ENCODE data around the gene YAP1. TPM values are rescaled to one million over a fixed set of nuclear protein-coding genes. Genes with fewer than 3 reads are reported as not detected.

Gene YAP1
- total RNA-seq, 1 experiment from 2014 or later, result 49.0 TPM

DNA sequence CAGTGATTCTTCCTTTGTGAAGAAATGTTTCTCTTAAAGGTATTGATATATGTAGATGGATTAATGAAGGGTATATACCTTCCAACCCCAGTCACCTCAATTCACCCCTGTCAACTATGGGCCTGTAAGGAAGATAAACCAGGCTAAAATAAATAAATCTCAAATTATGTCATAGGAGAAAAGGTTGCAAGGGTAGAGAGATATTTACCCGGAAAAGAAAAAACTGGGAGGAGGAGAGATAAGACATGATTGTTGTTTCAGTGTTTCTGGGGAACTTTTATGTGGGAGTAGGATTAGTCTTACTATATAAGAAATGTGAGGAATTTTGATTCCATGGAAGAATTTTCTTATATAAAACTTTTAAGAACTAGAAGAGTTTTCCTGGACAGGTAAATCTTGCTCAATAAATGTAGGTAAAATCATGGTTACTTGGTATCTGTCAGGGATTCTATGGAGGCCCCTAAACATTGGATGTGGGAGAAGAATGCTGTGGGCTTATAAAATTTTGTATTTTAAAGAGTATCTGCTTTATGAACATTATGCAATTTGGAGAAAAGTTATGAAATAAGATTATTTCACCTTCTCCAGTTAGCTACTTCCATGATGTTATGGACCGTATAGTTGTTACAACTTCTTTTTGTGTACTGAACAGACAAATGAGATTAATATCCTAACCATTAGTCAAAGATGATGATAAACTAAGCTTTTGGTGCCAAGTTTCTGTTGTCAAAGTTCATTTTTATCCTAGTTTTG is 6.4 kb downstream of the YAP1 start:
- DNase-seq (ENCODE audit: low read depth), result no peak

DNA sequence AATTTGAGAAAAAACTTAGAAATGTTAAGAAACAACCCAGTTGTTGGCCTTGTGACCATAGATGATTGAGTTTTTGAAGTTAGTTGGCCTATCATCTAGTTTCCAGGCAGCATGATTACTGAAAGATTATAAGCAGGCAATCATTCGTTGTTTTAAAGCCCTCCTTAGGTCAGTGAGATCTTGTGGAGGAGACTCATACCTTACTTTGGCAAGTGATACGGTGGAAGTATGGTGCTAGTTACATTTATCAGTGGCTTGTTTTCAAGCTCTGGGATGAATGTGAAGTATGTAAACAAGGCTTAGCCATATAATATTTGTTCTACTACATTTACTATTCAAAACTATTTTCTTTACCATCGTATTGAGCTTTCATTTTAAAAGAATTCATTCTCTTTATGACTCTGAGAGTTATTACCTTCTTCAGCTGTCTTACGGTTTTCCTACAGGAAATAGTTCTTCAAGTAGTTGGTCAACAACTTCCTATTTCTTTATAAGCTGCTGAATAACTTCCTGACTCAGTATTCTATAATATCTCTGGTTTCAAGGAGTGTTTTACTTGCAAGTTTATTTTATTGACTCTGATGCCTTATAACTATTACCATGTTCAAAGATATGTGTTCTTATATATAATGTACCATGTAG is 7.3 kb downstream of the YAP1 start:
- DNase-seq (ENCODE audit: low read depth), result no peak

DNA sequence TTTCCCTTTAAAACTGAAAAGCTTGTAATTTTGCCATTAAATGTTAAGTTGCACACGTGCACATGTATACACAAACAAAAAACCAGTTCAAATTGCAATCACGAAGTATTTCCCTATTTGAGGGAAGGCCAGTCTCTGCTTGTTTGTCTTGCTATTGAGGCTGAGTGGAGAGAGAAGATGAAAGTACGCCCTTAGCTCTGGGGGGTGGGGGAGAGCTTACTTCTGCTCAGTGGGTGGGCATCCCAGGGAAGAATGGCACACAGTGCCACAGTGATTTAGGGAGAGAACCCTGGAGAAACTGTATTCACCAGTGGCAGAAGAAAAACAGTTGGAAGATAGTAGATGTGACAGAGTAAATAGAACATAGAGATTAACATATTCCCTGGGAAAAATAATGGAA is 8.7 kb downstream of the YAP1 start:
- no peak for DNase-seq (ENCODE audit: low read depth)

DNA sequence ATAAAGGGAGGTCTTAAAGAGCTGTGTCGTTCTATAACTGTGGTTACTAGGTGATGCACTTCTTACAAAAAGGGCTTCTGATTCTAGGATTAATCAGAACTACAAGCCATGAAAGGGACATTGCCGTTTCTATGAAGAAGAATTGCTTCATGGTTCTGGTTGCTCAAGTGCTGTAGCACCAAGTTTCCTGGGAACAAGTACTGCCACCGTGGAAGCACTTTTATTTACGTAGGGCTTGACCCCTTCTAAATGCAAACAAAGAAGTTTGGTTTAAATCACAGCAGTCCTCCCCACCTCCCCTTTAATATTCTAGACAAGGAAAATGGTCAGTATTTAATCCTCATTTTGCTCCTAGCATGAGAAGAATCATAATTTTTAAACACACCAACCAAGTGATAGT is 9.8 kb downstream of the YAP1 start:
- no peak for DNase-seq (ENCODE audit: low read depth)

DNA sequence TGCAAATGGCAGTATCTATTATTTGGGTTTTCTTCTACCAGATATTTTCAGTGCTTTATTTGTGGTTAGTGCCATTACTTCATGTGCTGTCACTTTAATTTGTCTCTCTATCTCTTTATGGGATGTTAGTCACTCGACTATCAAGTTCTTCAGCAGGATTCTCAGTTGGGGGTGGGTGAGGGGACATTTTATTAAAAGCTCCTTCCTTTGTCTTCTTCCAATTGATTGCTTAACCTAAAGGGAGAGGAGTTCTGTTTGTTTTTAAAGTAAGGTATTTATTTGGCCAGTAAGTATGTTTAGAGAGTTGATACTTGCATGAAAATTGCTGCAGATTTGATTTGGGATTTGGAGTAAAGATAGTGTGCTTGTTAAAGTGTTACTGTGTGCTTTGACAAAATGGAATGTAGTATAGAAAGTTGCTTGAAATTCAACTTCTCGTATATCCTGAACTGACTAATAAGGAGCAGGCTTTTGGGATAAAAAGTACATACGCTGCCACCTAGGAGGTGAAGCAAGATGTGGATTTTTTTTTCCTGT is 10.3 kb downstream of the YAP1 start:
- DNase-seq (ENCODE audit: low read depth), result no peak

DNA sequence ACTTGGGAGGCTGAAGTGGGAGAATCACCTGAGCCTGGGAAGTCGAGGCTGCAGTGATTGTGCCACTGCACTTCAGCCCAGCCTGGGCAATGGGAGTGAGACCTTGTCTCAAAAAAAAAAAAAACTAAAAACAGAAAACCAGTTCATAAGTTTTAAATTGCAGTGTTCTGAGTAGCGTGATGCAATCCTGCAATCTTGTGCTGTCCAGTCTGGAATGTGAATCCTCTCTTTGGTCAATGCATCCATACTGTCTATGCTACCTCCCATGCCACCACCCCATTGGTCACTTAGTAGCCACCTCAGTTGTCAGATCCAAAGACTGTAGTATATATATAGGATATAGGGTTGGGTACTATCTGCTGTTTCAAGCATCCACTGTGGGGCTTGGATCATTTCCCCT is 11.1 kb downstream of the YAP1 start:
- no peak for DNase-seq (ENCODE audit: low read depth)

DNA sequence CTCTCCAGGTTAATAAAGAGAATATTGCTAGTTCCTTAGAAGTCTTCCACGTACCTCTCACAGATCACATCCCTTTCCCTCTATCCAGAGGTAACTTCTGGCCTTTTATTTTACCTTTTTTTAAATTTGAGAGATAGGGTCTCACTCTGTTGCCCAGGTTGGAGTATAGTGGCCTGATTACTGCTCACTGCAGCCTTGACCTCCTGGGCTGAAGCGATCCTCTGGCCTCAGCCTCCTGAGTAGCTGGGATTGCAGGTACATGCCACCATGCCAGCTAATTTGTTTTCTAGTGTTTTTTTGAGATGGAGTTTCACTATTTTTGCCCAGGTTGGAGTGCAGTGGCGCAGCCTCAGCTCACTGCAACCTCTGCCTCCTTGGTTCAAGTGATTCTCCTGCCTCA is 24.4 kb downstream of the YAP1 start:
- DNase-seq (ENCODE audit: low read depth), result no peak

DNA sequence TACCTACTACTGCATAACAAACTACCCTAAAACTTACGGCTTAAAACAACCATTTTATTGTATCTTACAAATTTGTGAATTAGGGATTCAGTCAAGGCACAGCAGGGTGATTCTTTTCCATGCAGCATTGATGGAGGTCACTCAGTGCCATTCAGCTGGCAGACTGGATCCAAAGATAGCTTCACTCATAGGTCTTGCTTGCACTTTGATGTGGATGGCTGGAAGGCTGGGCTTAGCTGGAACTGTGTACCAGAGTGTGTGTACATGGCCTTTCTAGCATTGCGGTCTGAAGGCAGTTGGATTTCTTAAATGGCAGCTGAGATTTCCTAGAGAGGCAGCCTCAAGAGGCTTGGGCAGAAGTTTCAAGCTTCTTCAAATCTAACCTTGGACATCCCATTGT is 25.0 kb downstream of the YAP1 start:
- DNase-seq (ENCODE audit: low read depth), result no peak

DNA sequence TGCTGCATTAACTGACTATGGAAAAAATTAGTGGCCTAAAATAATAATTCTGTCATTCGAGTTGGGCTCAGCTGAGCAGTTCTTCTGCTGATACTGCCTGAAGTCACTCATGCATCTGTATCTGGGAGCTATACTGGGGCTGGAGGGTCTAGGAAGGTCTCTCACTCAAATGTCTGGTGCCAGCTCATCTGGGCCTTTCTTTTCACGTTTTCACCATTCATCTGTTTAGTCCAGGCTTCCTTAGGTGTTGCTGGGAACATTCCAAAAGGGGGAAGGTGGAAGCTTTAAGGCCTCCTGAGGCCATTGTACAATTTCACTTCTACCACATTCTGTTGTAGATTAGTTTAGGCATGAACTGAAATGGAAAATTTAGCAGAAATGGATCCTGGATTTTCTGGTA is 28.0 kb downstream of the YAP1 start:
- no peak for DNase-seq (ENCODE audit: low read depth)

DNA sequence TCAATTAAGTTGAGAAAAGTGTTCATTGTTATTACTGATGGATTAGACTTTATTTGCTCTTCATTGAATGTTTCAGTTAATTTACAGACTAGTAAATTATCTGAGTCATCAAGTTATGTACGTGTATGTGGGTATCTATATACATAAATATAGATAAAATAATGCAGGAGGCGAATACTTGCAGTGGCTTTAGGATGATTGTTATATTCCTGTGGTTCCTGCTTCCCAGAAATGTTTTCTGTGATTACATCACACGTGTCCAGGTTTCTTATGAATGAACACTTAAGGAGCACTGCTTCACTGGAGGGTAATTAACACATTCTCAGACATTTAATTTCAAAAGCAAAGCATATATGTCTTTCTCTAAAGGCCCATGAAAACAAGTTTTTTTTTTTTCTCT is 28.4 kb downstream of the YAP1 start:
- peak; percentile 58 for DNase-seq (ENCODE audit: low read depth)

DNA sequence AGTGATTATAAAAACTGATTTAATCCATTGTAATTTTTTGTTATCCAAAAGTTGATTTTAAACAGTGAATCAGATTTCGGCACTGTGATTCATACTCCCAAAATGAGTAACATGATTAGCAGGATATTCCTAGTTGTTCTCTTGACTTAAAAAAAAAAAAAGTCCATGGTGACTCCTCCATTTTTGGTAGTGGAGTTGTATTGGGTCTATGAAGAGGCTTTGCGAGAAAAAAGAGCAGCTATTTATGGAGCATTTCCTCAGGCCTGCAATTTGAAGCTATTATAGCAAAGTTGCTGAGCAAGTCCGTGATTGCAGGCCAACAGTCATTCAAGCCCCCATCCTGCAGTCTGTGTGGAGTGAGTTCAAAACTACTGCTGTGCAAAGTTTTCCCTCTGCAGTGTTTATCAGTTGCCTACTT is 28.8 kb downstream of the YAP1 start:
- peak; percentile 55 for DNase-seq (ENCODE audit: low read depth)

DNA sequence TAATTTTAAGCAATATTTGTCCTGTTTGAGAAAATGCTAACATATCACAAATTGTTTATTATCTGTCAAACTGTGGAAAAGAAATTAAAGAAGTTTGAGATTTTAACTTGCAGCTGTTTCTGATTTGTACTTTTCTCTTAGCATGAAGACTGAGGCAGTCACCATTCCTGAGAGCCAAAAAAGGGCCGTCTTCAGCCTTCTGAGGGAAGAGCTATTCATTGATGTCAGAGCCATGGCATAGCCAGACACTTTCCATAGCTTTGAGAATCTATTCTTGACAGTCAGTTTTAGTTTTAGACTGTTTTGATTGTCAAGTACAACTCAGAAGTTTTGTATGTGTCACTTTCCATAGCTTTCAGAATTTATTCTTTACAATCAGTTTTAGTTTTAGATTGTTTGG is 32.1 kb downstream of the YAP1 start:
- no peak for DNase-seq (ENCODE audit: low read depth)

DNA sequence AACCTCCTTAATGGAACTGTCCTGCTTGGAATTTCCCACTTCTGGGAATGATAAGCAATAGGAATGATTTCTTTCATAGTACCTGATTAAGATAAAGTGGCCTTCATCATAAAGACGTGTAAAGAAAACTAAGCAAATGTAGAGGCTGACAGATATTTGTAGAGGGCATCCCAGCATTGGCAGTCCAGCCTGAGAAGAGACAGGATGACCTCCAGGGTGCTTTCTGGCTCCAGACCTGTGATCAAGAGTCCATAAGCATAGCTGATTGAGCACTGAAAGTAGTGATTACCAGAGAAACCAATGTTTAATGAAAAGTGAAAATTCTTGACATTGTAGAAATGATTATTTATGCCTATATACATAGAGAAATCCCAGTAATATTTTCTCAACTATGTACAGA is 33.6 kb downstream of the YAP1 start:
- no peak for DNase-seq (ENCODE audit: low read depth)

DNA sequence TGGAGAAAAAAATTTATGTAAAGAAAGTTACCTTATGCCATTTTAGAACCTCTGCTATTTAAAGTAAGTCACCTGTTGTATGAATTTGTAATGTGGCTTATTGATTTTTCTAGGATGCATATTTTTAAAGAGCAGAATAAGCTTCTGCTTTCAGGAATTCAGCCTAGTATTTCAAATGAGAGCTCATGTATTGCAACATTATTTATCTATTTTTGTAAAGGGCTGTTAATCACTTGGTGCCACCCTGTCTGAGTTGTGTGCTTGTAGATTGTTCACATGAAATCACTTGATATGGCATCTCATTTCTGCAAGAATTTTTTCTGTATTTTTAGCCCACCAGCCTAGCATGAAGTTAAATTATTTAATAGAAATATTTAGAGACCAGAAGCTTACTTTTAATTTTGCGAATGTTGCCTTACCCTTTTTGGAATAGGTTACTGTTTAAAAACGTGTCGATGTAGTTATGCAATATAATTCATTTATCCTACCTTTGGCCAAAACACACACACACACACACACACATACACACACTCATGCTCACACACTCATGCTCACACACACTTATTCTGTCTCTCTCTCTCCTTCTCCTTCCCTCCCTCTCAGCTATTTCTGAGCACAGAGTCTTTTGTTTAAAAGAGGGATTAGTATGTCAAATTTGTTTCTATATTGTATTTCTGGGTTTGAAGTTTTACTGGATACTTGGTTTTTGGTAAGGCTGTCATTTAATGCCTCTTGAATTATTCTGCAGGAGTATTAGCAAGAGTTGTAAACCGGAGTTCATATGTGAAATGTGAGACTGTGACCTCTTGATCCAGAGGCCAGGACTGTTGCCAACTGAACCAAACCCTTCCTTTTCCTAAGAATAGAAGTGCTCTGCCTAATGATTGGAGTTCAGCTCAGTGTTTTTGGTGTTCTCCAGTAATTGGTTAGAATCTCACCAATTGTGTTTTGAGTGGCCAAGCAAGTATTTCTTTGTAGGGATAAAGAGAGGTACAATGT is 34.4 kb downstream of the YAP1 start:
- DNase-seq (ENCODE audit: low read depth), result no peak

DNA sequence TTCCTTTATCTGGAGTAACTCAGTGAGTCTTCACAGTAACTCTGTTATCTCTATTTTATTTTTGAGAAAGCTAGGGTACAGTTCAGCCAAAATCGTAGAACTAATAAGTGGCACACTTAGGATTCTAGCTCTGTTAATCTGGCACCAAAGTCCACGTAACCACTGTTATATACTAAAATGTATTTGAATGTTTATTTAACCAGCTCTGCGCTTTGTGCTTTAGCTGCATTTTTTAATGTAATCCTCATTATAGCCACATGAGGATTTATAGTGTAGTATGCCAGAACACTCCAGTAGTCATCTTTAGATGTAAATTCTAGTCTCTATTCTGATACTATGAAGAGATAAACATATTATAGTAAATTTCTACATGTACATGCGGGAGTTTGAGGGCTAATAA is 36.8 kb downstream of the YAP1 start:
- DNase-seq (ENCODE audit: low read depth), result no peak

DNA sequence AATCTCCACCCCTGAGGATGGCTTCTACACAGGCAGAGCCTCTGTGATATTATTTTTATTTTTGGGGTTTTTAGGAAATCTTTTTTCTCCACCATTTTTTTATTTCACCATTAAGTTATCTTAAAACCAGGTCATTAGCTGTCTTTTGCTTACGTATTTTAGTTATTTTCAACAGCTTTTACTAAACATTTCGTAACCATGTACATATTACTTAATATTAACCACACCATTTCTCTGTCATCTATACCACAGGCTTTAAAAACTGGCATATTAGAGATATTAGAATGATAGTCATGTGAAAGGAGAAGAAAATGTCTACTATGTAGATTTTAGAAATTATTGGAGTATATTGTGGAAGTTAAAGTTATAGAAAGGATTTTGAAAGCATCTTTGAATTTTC is 37.4 kb downstream of the YAP1 start:
- DNase-seq (ENCODE audit: low read depth), result no peak

DNA sequence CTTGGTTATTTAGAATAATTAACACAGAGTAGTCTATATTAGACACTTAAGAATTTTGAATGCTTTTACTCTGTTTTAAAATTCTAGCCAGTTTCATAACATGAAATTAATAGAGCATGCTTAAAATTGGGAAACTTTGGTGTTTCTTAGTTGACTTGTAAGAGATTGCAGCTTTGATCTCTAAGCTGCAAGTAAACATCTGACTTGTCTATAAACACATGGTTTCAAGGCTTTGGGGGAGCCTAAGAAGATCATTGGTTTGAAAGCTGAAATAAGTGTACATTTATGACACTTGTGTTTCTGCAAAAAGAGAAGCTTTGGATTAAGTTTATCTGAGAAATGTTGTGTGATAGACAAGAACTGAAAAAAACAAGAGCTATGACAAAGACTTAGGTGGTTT is 37.8 kb downstream of the YAP1 start:
- DNase-seq (ENCODE audit: low read depth), result no peak

DNA sequence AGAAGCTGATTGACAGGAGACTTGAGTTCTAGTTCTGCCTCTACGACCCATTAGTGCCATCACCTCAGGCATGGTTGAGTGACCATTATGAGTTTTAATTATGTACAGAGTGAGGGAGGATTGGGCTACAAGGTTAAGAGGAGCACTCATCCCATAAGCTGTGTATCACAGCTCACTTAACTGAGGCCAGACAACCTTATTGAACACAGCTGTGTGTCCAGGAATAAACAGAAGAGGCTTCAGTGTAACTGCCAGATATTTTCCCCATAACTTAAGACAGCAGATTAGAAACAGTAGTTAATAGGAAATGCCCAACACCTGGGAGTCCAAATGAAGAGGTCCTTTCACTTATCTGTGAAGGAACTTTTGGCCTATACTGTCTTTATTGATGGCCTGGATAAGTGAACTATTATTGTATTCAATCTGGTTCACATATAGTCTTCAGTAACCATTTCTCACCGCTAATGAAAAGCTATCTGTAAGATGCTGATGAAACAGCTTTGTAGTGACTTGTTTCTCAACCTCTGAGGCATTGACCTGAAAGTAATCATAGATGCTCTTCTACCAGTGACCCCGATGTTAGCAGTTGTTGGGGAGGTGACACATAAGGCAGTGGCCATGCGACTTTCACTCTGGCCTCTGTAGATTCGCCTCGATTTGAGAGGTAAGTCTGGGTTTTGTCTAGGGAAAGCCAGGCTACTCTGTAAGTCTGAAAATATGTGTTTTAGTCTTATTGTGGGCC is 41.7 kb downstream of the YAP1 start:
- DNase-seq (ENCODE audit: low read depth), result no peak

DNA sequence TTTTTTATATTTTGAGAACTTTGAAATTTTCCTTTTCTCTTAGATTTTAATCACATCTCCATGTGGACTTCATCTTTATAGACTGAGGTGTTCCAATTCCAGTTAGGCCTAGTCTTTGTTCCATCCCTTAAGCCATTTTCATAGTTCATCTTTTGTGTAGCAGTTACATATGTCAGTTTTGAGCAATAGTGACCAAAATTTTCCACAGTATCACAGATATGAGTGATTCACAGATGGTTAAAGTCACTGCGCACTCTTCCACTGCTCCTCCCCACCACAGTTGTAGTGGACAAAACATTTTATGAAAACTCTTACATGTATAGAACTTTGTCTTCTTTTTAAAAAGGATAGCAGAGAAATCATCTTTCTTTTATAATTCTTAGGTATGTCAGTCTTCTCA is 42.8 kb downstream of the YAP1 start:
- DNase-seq (ENCODE audit: low read depth), result no peak

DNA sequence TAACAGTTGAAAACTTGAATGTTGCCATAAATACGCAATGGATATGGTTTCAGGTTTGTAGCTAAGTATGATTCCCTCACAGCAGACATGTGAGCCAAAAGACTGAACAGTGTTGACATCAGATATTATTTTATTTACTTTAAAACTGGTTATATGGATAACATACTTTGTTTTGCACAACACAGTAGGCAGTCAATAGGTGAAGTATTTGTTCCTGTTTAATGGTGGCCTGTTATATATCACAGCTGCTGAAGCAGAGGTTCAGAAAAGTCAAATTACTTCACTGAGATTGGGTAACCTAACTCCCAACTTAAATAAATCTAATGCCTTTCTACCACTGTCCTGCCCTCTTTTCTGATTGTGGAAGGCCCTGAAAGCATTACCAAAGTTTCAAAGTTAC is 44.6 kb downstream of the YAP1 start:
- no peak for DNase-seq (ENCODE audit: low read depth)

DNA sequence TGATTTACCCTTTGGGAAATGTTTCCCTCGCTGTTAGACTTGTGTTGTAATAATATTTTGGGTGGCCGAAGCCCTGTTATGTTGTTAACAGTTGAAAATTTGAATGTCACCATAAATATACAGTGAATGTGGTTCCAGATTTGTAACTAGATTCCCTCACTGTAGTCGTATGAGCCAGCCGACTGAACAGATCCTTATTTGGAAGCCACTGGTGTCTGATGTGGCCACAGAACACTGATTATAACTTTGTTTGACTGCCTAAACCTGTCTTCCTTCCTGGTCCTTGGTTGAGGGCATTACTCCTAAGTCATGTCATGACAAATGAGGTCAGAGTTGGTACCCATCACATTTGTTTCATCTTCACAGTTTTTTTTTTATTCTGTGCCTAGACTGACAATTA is 45.4 kb downstream of the YAP1 start:
- DNase-seq (ENCODE audit: low read depth), result no peak

DNA sequence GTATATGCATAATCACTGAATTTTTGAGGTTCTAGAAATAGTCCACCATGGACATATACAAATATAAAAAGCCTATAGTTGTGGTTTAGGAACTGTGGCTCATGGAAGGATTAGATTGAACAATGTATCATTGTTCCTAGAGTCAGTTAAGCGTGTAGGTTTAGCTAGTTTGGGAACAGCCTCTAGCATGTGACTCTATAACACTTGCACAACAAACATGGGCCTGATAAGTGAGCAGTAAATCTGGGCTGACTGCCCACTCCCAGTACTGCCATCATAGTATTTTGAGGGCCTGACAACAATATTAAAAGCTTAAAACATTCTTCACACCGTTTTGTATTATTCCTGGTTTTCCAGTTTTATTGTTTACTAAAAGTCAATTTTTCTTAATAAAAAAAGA is 47.0 kb downstream of the YAP1 start:
- peak; percentile 53 for DNase-seq (ENCODE audit: low read depth)
